ENCODE results near the gene PSMB2. TPM values are rescaled to one million over a fixed set of nuclear protein-coding genes. Genes with fewer than 3 reads are reported as not detected.
A peak's percentile ranks its signal among the peaks of the same experiment; 100 is the strongest.

PSMB2 gene
- polyA plus RNA-seq, 4 donors: 75.0 to 87.2 (median 79.0) TPM

DNA sequence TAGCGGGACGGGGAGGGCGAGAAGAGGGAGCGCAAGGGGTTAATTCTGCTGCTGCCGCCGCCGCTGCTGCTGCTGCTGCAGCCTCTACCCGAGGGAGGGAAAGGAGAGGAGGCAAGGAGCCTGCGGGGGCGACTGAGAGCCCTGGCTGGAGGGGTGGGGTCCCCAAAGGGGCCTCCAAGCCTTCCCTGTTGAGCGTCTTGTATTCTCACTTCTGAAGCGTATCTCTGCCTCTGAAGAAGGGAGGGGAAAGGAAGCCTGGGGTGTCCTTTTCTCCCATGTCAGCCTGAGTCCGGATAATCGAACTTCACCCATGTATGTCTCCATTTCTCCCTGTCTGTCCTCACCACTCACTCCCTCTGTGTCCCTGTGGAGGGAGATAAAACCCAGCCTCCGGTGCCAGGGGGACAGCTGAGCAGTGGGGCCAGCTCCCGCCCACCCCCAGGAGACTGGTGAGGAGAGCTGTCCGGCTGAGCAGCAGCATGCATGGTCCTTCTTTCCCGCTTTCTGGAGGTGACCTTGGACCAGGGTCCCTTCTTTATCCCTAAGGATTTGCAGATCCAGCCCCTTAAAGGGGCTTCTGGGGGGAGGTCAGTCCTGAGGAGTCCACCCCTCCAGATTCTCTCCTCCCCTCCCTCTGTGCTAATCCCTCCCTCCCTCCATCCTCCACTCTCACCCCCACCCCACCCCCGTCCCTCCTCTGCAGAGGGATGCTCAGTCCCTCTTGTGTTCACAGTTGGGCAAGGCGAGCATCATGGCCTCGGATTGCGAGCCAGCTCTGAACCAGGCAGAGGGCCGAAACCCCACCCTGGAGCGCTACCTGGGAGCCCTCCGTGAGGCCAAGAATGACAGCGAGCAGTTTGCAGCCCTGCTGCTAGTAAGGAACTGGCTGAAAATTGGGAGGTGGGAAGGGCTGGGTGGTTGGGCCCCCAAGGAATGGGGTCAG lies 82.7 kb downstream of the PSMB2 start:
- DNase-seq (ENCODE audit: low read depth in 4 of 4, low spot score in 2 of 4): no peak

DNA sequence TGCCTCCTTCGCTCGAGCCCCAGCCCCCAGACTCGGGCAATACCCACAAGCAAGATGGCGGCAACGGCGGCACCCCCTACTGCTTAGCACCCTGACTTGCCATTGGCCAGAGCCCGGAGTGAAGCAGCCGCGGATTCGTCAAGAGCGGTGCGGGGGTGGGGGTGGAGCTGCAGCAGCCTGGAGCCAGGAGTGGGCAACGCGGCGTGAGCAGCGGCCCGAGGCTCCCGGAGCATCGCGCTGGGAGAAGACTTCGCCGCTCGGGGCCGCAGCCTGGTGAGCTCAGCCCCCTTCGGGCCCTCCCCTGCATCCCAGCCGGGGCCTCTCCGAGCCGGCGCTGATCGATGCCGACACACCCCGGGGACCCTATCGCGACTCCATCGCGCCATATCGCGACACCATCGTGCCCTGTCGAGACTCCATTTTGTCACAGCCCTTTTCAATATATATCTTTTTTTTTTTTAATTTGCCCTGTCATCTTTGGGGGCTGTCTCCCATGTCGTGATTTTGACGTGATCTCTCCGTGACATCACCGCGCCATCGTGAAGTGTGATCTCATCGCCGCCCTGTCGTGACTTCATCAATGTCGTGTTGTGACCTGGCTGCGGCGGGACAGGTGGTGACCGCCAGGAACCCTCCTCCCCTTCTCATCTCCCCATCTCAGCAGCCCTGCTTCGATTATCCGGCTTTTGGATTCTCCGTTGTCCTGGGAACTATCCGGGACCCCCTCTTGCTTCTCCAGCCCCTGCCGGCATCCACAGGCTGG lies 83.5 kb downstream of the PSMB2 start, which contains the start of gene NCDN:
Gene NCDN, plus strand, starts transcription at position 189 of the 763 bp plus-strand sequence. Its CDS starts 392 bp downstream, at position 581.
- DNase-seq (ENCODE audit: low read depth in 4 of 4, low spot score in 2 of 4): peak; percentile 91 to 99 (median 94)

GRCh38 chr1:35557118-35557610 lies 84.2 kb downstream of the PSMB2 start, which contains the start of gene KIAA0319L:
Gene KIAA0319L, minus strand, starts transcription at chr1:35557403. Its CDS starts 2,912 bp downstream, at chr1:35554491.
- peak in 1 of 4 donors; percentile 94 for DNase-seq (ENCODE audit: low read depth in 4 of 4, low spot score in 2 of 4)

DNA sequence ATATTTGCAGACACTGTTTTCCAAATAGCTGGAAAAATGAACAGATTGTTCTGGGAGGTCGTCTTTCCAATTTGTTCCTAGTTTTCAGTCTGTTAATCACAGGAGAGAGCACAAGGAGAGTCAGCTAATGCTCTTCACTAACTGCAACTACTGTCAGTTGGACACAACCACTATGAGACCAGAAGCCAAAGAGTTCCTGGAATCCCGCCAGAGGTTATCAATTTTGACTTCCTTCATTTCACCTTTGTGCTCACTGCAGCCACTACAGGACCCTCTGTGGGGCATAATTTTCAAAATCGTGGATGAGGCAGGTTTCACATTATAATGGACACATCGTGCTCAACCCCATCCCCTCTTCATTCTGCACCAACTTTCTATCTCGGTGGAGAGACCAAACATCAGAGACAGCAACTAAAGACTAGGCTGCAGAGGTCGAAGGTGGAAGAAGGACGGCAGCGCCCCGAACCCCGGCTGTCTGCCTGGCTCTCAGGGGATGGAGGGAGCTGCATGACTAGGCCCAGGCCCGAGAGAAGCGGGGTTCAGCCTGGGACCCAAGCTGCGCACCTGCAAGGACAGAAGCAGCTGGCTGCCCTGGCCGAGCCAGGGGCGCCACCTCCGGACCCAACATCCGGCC lies 84.7 kb downstream of the PSMB2 start:
- no peak for DNase-seq (ENCODE audit: low read depth in 4 of 4, low spot score in 2 of 4)

DNA sequence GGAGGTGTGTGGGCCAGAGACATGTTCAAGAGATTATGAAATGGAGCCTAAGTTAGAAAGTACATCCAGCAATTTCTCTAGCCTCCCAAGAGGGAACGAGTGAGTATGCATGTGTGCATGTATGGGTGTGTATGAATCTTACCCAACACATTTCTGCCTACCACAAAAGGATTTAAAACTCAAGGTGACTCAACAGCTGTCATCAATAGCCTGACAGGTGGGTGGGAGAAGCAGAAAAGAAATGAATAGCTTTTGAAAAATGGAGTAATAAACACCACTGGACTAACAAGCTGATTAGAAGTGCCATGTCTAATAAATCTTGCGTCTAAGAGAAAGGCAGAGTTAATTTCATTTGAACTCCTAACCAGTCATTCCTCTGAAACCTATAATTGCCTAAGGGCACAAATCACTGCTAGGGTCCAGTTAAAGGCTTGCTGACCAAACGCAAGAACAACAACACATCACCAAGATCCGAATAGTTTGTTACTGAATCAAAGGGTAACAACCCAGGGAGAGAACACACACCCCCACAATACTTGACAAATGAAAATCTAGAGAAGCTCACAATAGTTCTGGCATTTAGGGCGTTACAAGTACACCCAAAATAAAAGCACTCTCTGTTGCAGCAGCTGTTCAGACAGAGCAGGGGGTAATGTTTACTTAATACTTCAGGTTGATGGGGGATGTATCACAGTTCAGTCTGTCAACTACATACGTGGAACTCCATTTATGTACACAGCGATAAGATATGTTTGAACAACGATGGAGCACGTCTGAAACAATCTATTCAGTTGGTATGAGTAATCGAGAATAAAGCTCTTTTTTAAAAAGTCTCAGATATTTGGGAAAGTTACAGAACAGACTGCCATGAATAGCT lies 85.5 kb downstream of the PSMB2 start:
- no peak for DNase-seq (ENCODE audit: low read depth in 4 of 4, low spot score in 2 of 4)

GRCh38 chr1:35555212-35555584 lies 86.1 kb downstream of the PSMB2 start:
- no peak for DNase-seq (ENCODE audit: low read depth in 4 of 4, low spot score in 2 of 4)

DNA sequence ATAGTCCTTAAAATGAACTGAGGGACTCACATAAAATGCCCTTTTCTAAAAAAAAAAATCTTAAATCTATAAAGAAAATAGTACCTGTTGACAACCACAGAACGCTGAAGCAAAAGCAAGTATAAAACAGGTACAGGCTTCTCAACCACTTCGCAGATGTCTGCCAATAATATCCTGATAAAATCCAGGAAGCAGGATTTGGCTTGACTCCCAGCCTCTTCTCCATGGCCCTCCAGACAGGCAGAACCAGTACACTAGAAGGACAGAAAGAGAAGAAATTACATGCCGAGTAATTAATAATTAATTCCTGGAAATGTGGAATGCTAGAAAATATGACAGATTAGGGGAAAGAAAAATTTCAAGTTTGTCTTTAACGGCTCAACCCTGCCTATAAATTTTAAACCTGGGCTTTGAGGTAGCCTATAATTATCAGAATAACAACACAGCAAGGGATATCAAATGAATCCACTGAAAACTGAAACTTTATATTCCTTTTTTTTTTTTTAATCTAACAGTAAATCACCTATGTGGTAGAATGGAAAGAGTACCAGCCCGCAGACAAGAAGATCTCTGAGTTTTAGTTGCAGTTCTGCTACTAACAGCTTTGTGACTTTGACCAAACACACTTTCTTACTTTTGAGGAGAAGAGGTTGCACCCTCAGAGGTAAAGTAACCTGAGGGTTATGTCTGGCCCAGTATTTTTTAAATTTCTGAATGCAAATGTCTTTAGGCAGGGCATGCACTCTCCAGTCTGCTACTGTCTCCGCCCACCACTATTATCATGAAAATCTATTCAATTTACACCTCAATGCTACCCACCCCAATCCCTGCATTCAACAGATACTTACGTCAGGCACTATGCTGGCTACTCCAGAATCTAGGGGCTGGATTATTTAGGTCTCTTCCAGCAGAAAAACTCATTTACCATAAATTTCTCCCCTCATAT lies 86.8 kb downstream of the PSMB2 start:
- no peak for DNase-seq (ENCODE audit: low read depth in 4 of 4, low spot score in 2 of 4)

DNA sequence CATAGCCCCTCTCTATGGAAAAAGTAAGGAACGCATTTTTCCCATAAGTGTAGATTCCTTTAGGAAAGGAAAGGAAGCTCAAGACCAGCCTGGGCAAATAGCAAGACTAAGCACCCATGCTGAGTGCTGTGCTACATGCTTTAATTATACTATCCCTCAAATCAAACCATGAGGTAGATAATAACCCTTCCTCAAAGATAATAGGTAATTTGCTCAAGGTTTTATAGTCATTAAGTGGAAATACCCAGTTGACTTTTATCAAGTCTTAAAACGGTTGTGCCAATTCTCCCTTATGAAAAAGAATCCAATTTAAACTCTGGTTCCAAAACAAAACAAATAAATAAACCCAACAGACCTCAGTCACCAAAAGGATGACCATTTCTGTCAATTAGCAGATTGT lies 87.5 kb downstream of the PSMB2 start:
- no peak for DNase-seq (ENCODE audit: low read depth in 4 of 4, low spot score in 2 of 4)

Other genes starting within 250 kb of the PSMB2 start
- gene KIAA0319L, start 84.1 kb downstream of the PSMB2 start, polyA plus RNA-seq (ENCODE audit: insufficient read length in 4 of 4): 10 to 100 TPM; 56.1 to 88.7 (median 68.8) TPM
- gene NCDN, start 83.7 kb downstream of the PSMB2 start, polyA plus RNA-seq (ENCODE audit: insufficient read length in 4 of 4): 10 to 100 TPM; 14.7 to 23.4 (median 20.3) TPM
- gene TFAP2E, start 68.2 kb downstream of the PSMB2 start, polyA plus RNA-seq (ENCODE audit: insufficient read length in 4 of 4): 1 to 10 TPM in 2 of 4 donors, under 1 TPM in 2; 0.83 to 1.8 (median 1.1) TPM
- 10 to 100 TPM in 1 of 4 donors, 1 to 10 TPM in 3; 9.4 to 10.1 (median 9.6) TPM for gene C1orf216, start 77.4 kb upstream of the PSMB2 start, polyA plus RNA-seq (ENCODE audit: insufficient read length in 4 of 4)
- 10 to 100 TPM; 12.1 to 15.9 (median 13.1) TPM for gene CLSPN, start 128.5 kb upstream of the PSMB2 start, polyA plus RNA-seq (ENCODE audit: insufficient read length in 4 of 4)
- 10 to 100 TPM; 16.2 to 35.2 (median 24.9) TPM for gene AGO4, start 166.5 kb upstream of the PSMB2 start, polyA plus RNA-seq (ENCODE audit: insufficient read length in 4 of 4)
- gene AGO1, start 241.7 kb upstream of the PSMB2 start, polyA plus RNA-seq (ENCODE audit: insufficient read length in 4 of 4): 10 to 100 TPM; 15.0 to 21.3 (median 17.8) TPM